ENCODE results near the gene SDSL. TPM values are rescaled to one million over a fixed set of nuclear protein-coding genes. Genes with fewer than 3 reads are reported as not detected.

The SDSL gene
- total RNA-seq, 1 experiment from 2014 or later = 0.46 TPM

- no CpG with 5 or more reads among the region's 1 CpG for WGBS (ENCODE audit: extremely low coverage, insufficient read length, low lambda C conversion rate)
- H3K4me1 Mint-ChIP-seq = peaks cover 76 to 88% of the 10 kb centered on the region in 2 experiments
- peaks cover 41% of the 10 kb centered on the region for H3K27me3 ChIP-seq (ENCODE audit: insufficient read depth, low read length)
Observed at GRCh38 chr12:113482334-113482733, 60.2 kb downstream of the SDSL start.

More at GRCh38 chr12:113482334-113482733, 60.2 kb downstream of the SDSL start:
- Histone ChIP-seq H3K4me1 (ENCODE audit: insufficient read depth, low read length) (peaks cover 9% of the 10 kb centered on the region; the same call in 1 of the 2 replicates), H3K23ac (ENCODE audit: insufficient read length, low read depth, low read length) (no peak overlapping the region), H2BK12ac (ENCODE audit: insufficient read length, low read depth, low read length) (no peak overlapping the region), H2BK20ac (ENCODE audit: low read depth, low read length, poor library complexity, severe bottlenecking) (no peak overlapping the region), H3K14ac (ENCODE audit: insufficient read depth, low read length) (no peak overlapping the region), H3T11ph (ENCODE audit: low read length) (no peak overlapping the region), H2BK15ac (ENCODE audit: low read depth, low read length) (no peak overlapping the region), H3K79me1 (ENCODE audit: insufficient read depth, low read depth, low read length, poor library complexity, severe bottlenecking) (no peaks in the 10 kb centered on the region), H2AK5ac (ENCODE audit: insufficient read length, low read length) (no peak overlapping the region), H2BK120ac (ENCODE audit: low read depth, low read length, poor library complexity, severe bottlenecking) (no peak overlapping the region), H3K23me2 (ENCODE audit: insufficient read length, low read depth, low read length, poor library complexity, severe bottlenecking) (peaks cover 27% of the 10 kb centered on the region), H4K20me1 (ENCODE audit: control insufficient read depth, insufficient read depth, insufficient read length) (no peaks in the 10 kb centered on the region), H3K18ac (ENCODE audit: insufficient read length, low read depth, low read length) (no peak overlapping the region), H3K56ac (ENCODE audit: insufficient read length, low read depth, low read length) (no peak overlapping the region), H4K8ac (replicated peaks; ENCODE audit: insufficient read length, low read depth, low read length) (no peak overlapping the region), H4K5ac (ENCODE audit: insufficient read length, low read depth, low read length) (no peak overlapping the region), H3K4ac (ENCODE audit: low read depth, low read length) (no peak overlapping the region), H3K27ac (ENCODE audit: insufficient read length, low read depth, low read length) (no peak overlapping the region), H3K4me2 (ENCODE audit: insufficient read depth, insufficient read length, low read length) (no peak overlapping the region), H3K79me2 (ENCODE audit: insufficient read depth, low read length) (no peaks in the 10 kb centered on the region), H2AFZ (ENCODE audit: low read length) (no peak overlapping the region), H3K9me3 (ENCODE audit: control insufficient read depth, low read depth, low read length) (no peaks in the 10 kb centered on the region), H3K9ac (ENCODE audit: extremely low read depth, insufficient read length, low read length) (no peak overlapping the region), H2BK5ac (ENCODE audit: insufficient read length, low read length) (no peak overlapping the region), H4K91ac (ENCODE audit: insufficient read length, low read depth, low read length) (no peak overlapping the region)
- no peak overlapping the region for H3K4me3 Mint-ChIP-seq
- H3K36me3 Mint-ChIP-seq (ENCODE audit: insufficient read depth in 1 of 3, low read depth in 3 of 3) = peaks cover 0 to 8% (median 0%) of the 10 kb centered on the region in 3 experiments; a peak in 2 of 7 replicates
- no peak for TF ChIP-seq CTCF (conservative IDR thresholded peaks at IDR 0.05)
- peak; percentile 78 for DNase-seq
- H3K27me3 Mint-ChIP-seq (ENCODE audit: low read depth) = peaks cover 97% of the 10 kb centered on the region
- peak overlapping the region in 1 of 3 experiments; percentile 4; a peak in 1 of 7 replicates for H3K27ac Mint-ChIP-seq
- H3K9me3 Mint-ChIP-seq = no peaks in the 10 kb centered on the region; a peak in 3 of 5 replicates
